Measurements from ENCODE around the gene PMFBP1.

GRCh38 chr16:72210072-72210471, 38.1 kb upstream of the PMFBP1 start:
- TF ChIP-seq CTCF (IDR thresholded peaks at IDR 0.05) (no peak), EZH2 (IDR thresholded peaks at IDR 0.05; ENCODE audit: borderline replicate concordance, insufficient read depth, low read depth, low read length, poor library complexity, severe bottlenecking) (no peak)
